ENCODE data around the gene CDH4.

Gene CDH4

GRCh38 chr20:61528591-61528990 is 276.5 kb downstream of the CDH4 start:
- DNase-seq (ENCODE audit: low read depth in 1 of 2, low spot score in 1 of 2): no peak

GRCh38 chr20:61529354-61529753 is 277.3 kb downstream of the CDH4 start:
- DNase-seq (ENCODE audit: low read depth in 1 of 2, low spot score in 1 of 2): no peak

DNA sequence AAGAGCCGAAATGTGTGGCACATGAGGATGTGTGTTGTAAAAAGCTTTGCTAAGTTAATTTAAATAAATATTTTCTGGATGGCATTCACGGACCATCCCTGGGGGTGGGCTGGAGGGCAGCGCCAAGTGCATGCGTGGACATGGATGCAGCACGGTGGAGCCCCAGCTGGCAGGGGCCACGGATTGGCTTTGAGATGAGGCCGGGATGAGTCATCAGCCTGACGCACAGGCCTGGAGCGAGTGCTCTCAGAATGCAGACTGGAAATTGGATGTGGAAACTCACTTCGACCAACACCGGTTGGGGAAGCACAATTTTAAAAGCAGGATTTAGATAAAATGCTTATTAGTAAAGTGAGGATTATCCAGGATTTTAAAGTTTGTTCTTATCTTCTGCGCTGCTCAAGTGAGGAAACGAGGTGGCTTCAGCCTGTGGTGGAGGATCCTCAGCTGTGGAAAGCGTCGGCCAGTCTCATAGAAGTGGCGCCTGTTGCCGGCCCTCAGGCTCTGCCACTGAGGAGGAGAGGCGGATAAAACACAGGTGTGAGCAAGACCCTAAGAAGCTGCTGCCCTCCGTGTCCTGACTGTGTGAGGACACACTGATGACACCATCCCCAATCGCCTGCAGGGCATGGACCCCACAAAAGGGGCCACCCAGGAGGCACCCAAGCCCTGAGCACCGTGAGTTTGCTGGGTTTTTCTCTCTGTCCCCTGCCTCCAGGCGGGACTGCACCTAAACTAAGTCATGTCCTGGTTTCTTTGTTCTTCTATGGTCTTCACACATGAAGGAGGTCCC is 279.7 kb downstream of the CDH4 start:
- no peak for DNase-seq (ENCODE audit: low read depth in 1 of 2, low spot score in 1 of 2)

DNA sequence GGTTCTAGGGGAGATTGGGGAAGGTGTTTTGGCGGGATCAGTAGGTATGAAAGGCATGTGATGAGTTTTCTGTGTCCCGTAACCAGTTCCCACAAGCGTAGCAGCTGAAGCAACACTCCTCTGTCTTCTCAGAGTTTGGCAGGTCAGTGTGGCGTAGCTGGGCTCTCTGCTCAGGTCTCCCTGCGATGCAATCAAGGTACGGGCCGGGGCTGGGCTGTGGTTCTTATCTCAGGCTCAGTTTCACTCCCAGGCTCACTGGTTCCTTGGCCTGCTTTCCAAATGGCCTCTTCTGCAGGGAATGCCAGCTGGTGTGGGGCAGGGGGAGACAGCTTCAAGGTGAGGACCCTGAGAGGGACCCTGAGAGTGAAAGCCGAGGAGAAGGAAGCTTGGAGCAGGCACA is 280.7 kb downstream of the CDH4 start:
- no peak for DNase-seq (ENCODE audit: low read depth in 1 of 2, low spot score in 1 of 2)

DNA sequence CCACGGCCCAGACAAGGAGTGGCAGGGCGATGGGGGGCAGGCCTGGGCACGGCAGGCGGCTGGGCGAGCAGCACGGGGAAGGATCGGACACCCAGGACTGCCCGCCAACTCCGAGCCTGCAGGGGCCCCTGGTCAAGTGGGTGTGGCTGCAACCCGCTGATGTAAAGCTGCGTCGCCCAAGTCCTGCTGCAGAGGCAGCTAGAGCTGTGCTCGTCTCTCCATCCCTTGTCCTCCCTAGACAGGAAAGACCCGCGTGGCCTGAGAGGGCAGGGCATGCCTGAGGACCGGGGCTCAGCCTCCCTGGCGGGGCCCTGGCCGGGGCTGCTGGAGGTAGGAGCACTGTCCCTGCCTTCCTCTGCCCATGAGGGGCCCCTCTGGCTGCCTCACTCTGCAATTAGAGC is 281.2 kb downstream of the CDH4 start:
- DNase-seq (ENCODE audit: low read depth in 1 of 2, low spot score in 1 of 2): no peak

- no peak for DNase-seq (ENCODE audit: low read depth in 1 of 2, low spot score in 1 of 2)
Measured at GRCh38 chr20:61534346-61534745, 282.3 kb downstream of the CDH4 start.

GRCh38 chr20:61535091-61535490 is 283.0 kb downstream of the CDH4 start:
- no peak for DNase-seq (ENCODE audit: low read depth in 1 of 2, low spot score in 1 of 2)

GRCh38 chr20:61535536-61535935 is 283.5 kb downstream of the CDH4 start:
- no peak for DNase-seq (ENCODE audit: low read depth in 1 of 2, low spot score in 1 of 2)

DNA sequence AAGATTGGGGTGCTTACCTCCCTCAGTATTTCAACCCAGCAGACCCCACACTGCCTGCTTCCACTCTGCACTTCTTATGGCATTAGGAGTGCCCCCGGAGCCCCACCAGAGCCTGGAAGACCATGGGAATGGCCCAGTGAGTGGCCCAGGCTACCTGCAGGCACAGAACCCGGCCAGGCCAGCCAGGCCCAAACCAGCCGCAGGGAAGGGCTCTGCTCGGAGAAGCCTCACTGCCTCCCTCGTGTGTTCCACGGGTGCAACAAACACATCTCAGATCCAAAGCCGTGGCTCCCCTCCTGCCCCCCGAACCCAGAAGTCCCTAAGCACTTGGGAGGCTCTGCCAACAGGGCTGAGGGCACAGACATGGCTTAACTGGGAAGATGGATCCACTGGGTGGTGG is 283.9 kb downstream of the CDH4 start:
- no peak for DNase-seq (ENCODE audit: low read depth in 1 of 2, low spot score in 1 of 2)

DNA sequence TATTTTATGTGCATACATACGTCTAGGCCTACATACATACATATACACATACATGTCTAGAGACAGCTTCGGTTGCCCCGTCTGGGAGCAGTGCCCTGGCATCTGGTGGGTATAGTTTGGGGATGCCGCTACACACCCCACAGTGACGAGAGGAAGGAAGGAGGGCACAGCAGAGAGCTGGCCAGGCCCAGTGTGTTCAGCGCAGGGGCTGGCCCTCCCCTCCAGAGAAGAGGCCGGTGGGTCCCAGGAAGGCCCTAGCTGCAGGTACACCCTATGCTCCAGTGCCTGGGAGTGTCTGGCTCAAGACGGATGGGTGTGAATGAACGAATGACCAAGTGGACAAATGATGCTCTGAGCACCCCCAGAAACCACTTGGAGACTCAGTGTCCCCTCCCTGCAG is 284.6 kb downstream of the CDH4 start:
- DNase-seq (ENCODE audit: low read depth in 1 of 2, low spot score in 1 of 2): no peak

DNA sequence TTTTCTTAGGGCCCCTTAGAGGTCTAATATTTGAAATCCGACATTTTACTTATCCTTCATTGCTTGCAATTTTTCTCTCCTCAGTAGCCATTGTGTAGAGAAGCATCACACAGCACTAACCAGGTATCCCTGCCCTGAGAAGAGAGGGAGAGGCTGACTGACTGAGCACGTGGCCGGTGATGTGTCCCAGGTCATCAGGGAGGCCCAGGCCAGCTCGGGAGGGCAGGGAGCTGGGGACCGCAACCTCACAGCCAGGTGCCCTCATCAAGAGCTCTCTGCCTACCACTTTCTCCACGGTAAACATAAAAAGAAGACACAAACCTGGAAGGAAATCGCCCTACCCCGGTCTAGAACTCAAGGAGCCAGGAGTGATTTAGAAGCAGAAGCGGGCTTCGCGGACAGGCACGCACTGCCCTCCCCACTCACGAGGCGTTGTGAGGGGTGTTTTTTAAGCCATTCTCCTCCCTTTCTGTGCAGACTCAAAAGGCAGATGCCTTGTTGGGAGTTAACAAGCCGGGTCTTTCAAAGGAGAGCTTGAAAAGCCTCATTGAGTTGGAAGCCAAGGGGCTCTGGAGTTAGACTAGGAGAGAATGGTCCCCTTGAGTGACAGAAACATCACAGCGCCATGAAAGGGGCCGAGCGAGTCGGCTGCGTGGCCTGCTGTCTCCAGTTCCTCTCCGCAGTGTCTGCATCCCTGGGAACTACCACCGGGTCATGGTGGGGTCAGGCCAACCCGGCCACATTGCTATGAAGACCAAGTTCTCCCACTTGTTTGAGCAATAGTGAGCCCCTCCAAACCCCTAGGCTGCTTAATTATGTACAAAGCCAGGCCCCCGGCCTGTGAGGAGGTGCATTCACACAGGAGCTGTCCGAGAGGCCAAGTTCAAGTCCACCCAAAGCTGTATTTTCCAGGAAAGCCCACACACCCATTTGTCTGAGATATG is 285.4 kb downstream of the CDH4 start:
- no peak for DNase-seq (ENCODE audit: low read depth in 1 of 2, low spot score in 1 of 2)

GRCh38 chr20:61538183-61538942 is 286.3 kb downstream of the CDH4 start:
- DNase-seq (ENCODE audit: low read depth in 1 of 2, low spot score in 1 of 2): no peak

DNA sequence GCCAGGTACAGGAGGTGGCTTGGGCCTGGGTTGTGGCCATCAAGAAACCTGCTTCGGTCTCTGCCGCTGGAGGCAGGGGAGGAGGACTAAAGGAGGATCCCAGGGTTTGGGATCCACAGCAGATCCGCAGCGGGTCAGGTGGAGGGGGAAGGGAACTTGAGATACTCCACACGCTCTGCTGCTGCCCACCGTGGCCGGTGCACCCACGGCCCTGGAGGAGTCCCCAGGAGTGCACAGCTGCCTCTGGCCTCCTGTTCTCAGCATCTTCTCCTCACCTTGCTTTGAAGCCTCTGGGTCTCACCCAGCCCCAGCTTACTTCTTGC is 286.8 kb downstream of the CDH4 start:
- DNase-seq (ENCODE audit: low read depth in 1 of 2, low spot score in 1 of 2): no peak

GRCh38 chr20:61539706-61540360 is 287.8 kb downstream of the CDH4 start:
- no peak for DNase-seq (ENCODE audit: low read depth in 1 of 2, low spot score in 1 of 2)

GRCh38 chr20:61541537-61541936 is 289.5 kb downstream of the CDH4 start:
- no peak for DNase-seq (ENCODE audit: low read depth in 1 of 2, low spot score in 1 of 2)

DNA sequence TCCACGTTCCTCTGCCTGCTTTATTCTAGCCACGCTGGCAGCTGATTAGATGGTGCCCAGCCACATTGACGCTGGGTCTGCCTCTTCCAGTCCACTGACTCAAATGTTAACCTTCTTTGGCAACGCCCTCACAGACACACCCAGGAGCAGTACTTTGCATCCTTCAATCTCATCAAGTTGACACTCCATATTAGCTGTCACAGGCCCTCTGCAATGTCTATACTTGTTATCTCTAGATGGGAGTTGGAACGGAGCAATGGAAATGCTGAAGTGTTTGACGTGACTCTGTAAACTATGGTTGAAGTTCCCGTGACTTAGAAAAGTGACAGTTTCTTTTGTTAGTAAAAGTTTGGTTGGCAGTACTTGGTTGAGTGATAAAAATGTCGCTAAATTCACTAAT is 291.0 kb downstream of the CDH4 start:
- DNase-seq (ENCODE audit: low read depth in 1 of 2, low spot score in 1 of 2): no peak

GRCh38 chr20:61543931-61544745 is 292.1 kb downstream of the CDH4 start:
- no peak for DNase-seq (ENCODE audit: low read depth in 1 of 2, low spot score in 1 of 2)

DNA sequence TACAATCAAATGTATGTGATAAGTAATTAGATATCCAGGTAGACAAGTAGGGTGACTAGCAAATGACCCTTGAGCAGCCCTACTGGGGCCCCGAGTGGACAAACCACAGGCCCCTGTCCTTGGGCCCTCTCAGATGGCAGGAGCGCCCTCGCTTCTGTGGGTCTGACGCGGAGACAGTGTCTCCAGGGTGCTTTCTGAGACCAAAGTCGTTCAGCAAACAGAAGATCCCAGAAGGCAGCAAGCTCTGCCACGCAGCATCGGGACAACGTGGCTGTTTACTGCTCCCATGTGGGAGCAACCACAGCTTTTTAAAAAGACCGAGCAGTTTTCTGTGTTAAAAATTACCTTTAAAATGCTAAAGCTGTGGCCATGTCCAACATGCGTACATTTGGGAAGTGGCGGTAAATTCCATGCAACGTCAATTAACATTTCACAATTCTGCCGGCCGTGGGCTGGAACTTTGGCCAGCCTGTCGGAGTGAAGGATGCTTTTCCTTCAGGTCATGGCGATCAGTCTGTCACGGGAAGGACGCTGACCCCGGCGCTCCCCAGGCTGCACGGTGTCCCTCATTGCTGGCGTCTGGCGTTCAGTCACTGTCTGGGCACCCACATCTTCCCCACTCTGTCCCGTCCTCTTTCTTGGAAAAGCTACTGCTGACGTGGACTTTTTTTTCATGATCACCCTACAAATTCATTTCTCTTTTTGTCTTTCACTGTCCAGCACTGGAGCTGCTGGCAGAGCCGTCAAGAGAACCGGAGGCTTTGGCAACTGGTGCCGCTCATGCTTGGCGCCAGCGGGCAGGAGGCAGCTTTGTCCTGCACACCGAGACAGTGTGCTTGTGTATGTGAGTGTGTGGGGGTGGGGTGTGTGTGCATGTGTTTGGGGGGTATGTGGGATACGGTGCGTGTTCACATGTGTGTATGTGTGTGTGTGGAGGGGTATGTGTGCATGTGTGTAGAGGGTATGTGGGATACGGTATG is 293.1 kb downstream of the CDH4 start:
- no peak for DNase-seq (ENCODE audit: low read depth in 1 of 2, low spot score in 1 of 2)

- DNase-seq (ENCODE audit: low read depth in 1 of 2, low spot score in 1 of 2): no peak
Measured at GRCh38 chr20:61546641-61547040, 294.6 kb downstream of the CDH4 start.

Measured in stimulated activated CD4-positive, alpha-beta T cell treated with anti-CD3 and anti-CD28 coated beads, Interleukin-15, amount 100 ng/mL, for 1 hour (primary cell).